Upper lobe of left lung (tissue), 6 donors: ENCODE results near the gene ASTN2. TPM values are rescaled to one million over a fixed set of nuclear protein-coding genes. Genes with fewer than 3 reads are reported as not detected.

ENCODE experiments used
- ATAC-seq, 2 donors: fragments of 200-7000 bp; cut with Tn5 transposase; one replicate each; pipeline ENCODE4 v1.9.1; 2022; ENCODE audit warnings: mild to moderate bottlenecking in 2 of 2, moderate library complexity in 2 of 2; ENCODE audit not compliant: low FRiP score in 2 of 2
- DNase-seq, 2 donors: peaks; one replicate each; pipeline ENCODE4 v3.0.0-alpha.2; 2019 to 2020
- H3K27ac ChIP-seq, 4 donors: fragments of 200-600 bp; sonication (generic); one replicate each; pipeline ENCODE4 v1.5.1; 2016 to 2019
- H3K27me3 ChIP-seq, 4 donors: fragments of 200-600 bp; sonication (generic); one replicate each; pipeline ENCODE4 v1.5.1; 2017 to 2019
- H3K36me3 ChIP-seq, 4 donors: fragments of 200-600 bp; sonication (generic); one replicate each; pipeline ENCODE4 v1.5.1; 2016 to 2019
- H3K4me1 ChIP-seq, 4 donors: fragments of 200-600 bp; sonication (generic); one replicate each; pipeline ENCODE4 v1.5.1; 2018 to 2019
- H3K4me3 ChIP-seq, 4 donors: fragments of 200-600 bp; sonication (generic); one replicate each; pipeline ENCODE4 v1.5.1; 2017 to 2019; ENCODE audit warnings: mild to moderate bottlenecking in 2 of 4, moderate library complexity in 1 of 4
- H3K9me3 ChIP-seq, 4 donors: fragments of 200-600 bp; sonication (generic); one replicate each; pipeline ENCODE4 v1.5.1; 2018 to 2019
- EP300 ChIP-seq, 4 donors: sonication (generic); formaldehyde crosslinking; IDR thresholded peaks; one replicate each; pipeline ENCODE4 v1.5.1; 2017; ENCODE audit warnings: antibody characterized with exemption in 4 of 4, control low read depth in 2 of 4
- POLR2A ChIP-seq, 4 donors: fragments of 450-650 bp; IDR thresholded peaks; one replicate each; pipeline ENCODE4 v1.5.1; 2016 to 2017; ENCODE audit warnings: antibody characterized with exemption in 4 of 4, mild to moderate bottlenecking in 2 of 4
- POLR2AphosphoS5 ChIP-seq, 2 donors: sonication (generic); formaldehyde crosslinking; IDR thresholded peaks; one replicate each; pipeline ENCODE4 v1.5.1; 2017; ENCODE audit warnings: antibody characterized with exemption in 2 of 2
- WGBS, 2 donors: methylation state at CpG; one replicate each; pipeline ENCODE4 v1.1.5; 2017 to 2018; 5-methylcytosine and 5-hydroxymethylcytosine counted together
- total RNA-seq, 6 donors: library from RNA; depleted of rRNA in 4 of 6; stranded (reverse); fragments of >200 nt in 4 of 6; gene quantifications; one replicate each; pipeline versions ENCODE4 v1.1.0 to v1.2.1, GENCODE V29; 2016 to 2021
- TF ChIP-seq, protein P1 (sequence below), 6 experiments: fragments of 450-650 bp in 4 of 6; fragments of 200-600 bp in 2 of 6; sonication (generic) in 2 of 6; IDR thresholded peaks; one replicate each; pipeline ENCODE4 v1.5.1; 2016 to 2019; ENCODE audit warnings: antibody characterized with exemption in 6 of 6
- donor health status: DM: no; HTN: no; CAD: no; lungs with moderate emphysema.
- donor health status: DM: no; HTN: yes; CAD: no; lungs with severe emphysema.

ASTN2 gene
- total RNA-seq, 6 donors from 2014 or later: 2.0 to 7.5 (median 3.4) TPM

- Histone ChIP-seq H3K4me3 (no peak overlapping the region), H3K9me3 (no peaks in the 10 kb centered on the region), H3K36me3 (no peaks in the 10 kb centered on the region), H3K4me1 (no peaks in the 10 kb centered on the region), H3K27ac (no peak overlapping the region), H3K27me3 (no peaks in the 10 kb centered on the region)
- no peak for TF ChIP-seq POLR2A (IDR thresholded peaks at IDR 0.05)
- TF ChIP-seq, protein P1, sequence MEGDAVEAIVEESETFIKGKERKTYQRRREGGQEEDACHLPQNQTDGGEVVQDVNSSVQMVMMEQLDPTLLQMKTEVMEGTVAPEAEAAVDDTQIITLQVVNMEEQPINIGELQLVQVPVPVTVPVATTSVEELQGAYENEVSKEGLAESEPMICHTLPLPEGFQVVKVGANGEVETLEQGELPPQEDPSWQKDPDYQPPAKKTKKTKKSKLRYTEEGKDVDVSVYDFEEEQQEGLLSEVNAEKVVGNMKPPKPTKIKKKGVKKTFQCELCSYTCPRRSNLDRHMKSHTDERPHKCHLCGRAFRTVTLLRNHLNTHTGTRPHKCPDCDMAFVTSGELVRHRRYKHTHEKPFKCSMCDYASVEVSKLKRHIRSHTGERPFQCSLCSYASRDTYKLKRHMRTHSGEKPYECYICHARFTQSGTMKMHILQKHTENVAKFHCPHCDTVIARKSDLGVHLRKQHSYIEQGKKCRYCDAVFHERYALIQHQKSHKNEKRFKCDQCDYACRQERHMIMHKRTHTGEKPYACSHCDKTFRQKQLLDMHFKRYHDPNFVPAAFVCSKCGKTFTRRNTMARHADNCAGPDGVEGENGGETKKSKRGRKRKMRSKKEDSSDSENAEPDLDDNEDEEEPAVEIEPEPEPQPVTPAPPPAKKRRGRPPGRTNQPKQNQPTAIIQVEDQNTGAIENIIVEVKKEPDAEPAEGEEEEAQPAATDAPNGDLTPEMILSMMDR (IDR thresholded peaks at IDR 0.05): no peak
- no peak for TF ChIP-seq POLR2AphosphoS5 (IDR thresholded peaks at IDR 0.05)
- TF ChIP-seq EP300 (IDR thresholded peaks at IDR 0.05): no peak
- ATAC-seq: no peak
- 63 to 79% methylated on average over 5 of the region's 5 CpGs for whole genome bisulfite sequencing, 2 donors
- no peak for DNase-seq
These were observed 480.7 kb downstream of the ASTN2 start for GRCh38 chr9:116934131-116934530.

GRCh38 chr9:116933251-116933650 is 481.6 kb downstream of the ASTN2 start:
- whole genome bisulfite sequencing, 2 donors: 77 to 87% methylated on average over 2 of the region's 2 CpGs
- Histone ChIP-seq H3K4me3 (no peak overlapping the region), H3K36me3 (no peaks in the 10 kb centered on the region), H3K27ac (no peak overlapping the region), H3K9me3 (no peaks in the 10 kb centered on the region), H3K27me3 (no peaks in the 10 kb centered on the region), H3K4me1 (no peaks in the 10 kb centered on the region)
- ATAC-seq: no peak
- TF ChIP-seq POLR2AphosphoS5 (IDR thresholded peaks at IDR 0.05) (no peak), EP300 (IDR thresholded peaks at IDR 0.05) (no peak), POLR2A (IDR thresholded peaks at IDR 0.05) (no peak)
- TF ChIP-seq, protein P1 (IDR thresholded peaks at IDR 0.05): no peak
- DNase-seq: no peak

DNA sequence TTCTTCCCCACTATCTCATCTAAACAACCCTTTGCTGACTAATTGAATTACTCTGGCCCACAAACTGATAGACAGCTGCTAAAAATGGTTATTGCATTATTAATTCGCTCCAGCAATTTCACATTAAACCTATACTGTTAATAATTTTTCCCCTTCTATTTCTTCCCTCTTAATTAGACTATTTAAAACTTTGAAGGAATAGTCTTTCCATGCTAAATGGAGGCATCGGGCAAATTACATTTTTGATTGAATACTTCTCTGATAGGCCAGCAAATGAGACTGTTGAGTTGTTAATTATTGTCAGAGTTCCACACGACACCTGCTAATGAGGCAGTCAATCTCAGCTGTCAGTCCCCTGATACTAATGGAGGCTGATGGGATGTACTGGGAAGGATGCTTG is 485.2 kb downstream of the ASTN2 start:
- 72 to 73% methylated on average over 3 of the region's 3 CpGs for WGBS, 2 donors
- ATAC-seq (no peak), DNase-seq (no peak)
- Histone ChIP-seq H3K36me3 (no peaks in the 10 kb centered on the region), H3K4me3 (no peak overlapping the region), H3K27ac (no peak overlapping the region), H3K4me1 (no peaks in the 10 kb centered on the region), H3K9me3 (no peaks in the 10 kb centered on the region), H3K27me3 (no peaks in the 10 kb centered on the region)
- TF ChIP-seq POLR2AphosphoS5 (IDR thresholded peaks at IDR 0.05) (no peak), EP300 (IDR thresholded peaks at IDR 0.05) (no peak), POLR2A (IDR thresholded peaks at IDR 0.05) (no peak)
- TF ChIP-seq, protein P1 (IDR thresholded peaks at IDR 0.05): no peak

- no peak for ATAC-seq
- Histone ChIP-seq H3K4me1 (no peaks in the 10 kb centered on the region), H3K36me3 (no peaks in the 10 kb centered on the region), H3K4me3 (no peak overlapping the region), H3K9me3 (no peaks in the 10 kb centered on the region), H3K27ac (no peak overlapping the region), H3K27me3 (no peaks in the 10 kb centered on the region)
- no peak for DNase-seq
- TF ChIP-seq POLR2AphosphoS5 (IDR thresholded peaks at IDR 0.05) (no peak), EP300 (IDR thresholded peaks at IDR 0.05) (no peak), POLR2A (IDR thresholded peaks at IDR 0.05) (no peak)
- TF ChIP-seq, protein P1 (IDR thresholded peaks at IDR 0.05): no peak
- WGBS, 2 donors: 63 to 68% methylated on average over 4 of the region's 4 CpGs
These were observed 486.0 kb downstream of the ASTN2 start for GRCh38 chr9:116928884-116929283.

DNA sequence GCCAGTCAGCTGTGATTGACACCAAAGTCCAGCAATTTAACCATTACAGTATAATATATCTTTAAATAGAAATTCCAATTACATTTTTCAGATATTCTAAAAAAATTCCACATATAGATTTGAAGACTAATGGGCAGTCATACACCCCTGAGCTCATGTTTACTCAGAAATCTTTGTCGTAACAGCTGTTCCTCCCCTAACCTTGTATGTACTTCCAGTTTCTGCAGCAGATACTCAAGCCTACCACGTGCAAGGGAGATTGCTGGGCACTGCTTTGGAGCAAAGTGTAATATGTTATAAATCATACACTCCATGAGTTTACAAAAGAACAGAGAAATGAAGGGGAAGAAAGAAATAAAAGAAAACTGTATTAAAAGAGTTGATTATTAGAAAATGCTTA is 486.6 kb downstream of the ASTN2 start:
- no peak for ATAC-seq
- no peak overlapping the region for H3K4me3 ChIP-seq
- 22 to 30% methylated on average over 2 of the region's 2 CpGs for WGBS, 2 donors
- H3K27me3 ChIP-seq: no peaks in the 10 kb centered on the region
- no peak for TF ChIP-seq POLR2AphosphoS5 (IDR thresholded peaks at IDR 0.05)
- TF ChIP-seq EP300 (IDR thresholded peaks at IDR 0.05): no peak
- no peak for TF ChIP-seq POLR2A (IDR thresholded peaks at IDR 0.05)
- TF ChIP-seq, protein P1 (IDR thresholded peaks at IDR 0.05): no peak
- no peak overlapping the region for H3K27ac ChIP-seq
- H3K4me1 ChIP-seq: no peaks in the 10 kb centered on the region
- no peak for DNase-seq
- H3K36me3 ChIP-seq: no peaks in the 10 kb centered on the region
- no peaks in the 10 kb centered on the region for H3K9me3 ChIP-seq
